Liver (tissue), 9 donors: ENCODE results near the gene USP49. TPM values are rescaled to one million over a fixed set of nuclear protein-coding genes. Genes with fewer than 3 reads are reported as not detected.

Experiments used
- DNase-seq: peaks from one replicate; pipeline ENCODE4 v3.0.0-alpha.2; 2017; ENCODE audit warnings: low spot score
- H3K27ac ChIP-seq, 2 donors: one replicate each; pipeline ENCODE4 v1.7.0; 2013; ENCODE audit warnings: inconsistent platforms in 2 of 2, low read length in 2 of 2, control low read depth in 1 of 2, low read depth in 1 of 2, mild to moderate bottlenecking in 1 of 2
- H3K27me3 ChIP-seq, 4 donors: one replicate each; pipeline versions ENCODE4 v1.6.1 to v1.7.0; 2013; ENCODE audit warnings: low read length in 3 of 4, inconsistent platforms in 1 of 4, mild to moderate bottlenecking in 1 of 4, moderate library complexity in 1 of 4; ENCODE audit not compliant: control insufficient read depth in 4 of 4, insufficient read depth in 4 of 4
- H3K36me3 ChIP-seq, 4 donors: one replicate each; pipeline versions ENCODE4 v1.6.1 to v1.7.0; 2013; ENCODE audit warnings: low read length in 3 of 4, mild to moderate bottlenecking in 3 of 4, low read depth in 1 of 4, moderate library complexity in 1 of 4; ENCODE audit not compliant: control insufficient read depth in 4 of 4, insufficient read depth in 3 of 4
- H3K4me1 ChIP-seq, 4 donors: one replicate each; pipeline versions ENCODE4 v1.6.1 to v1.7.0; 2013; ENCODE audit warnings: low read length in 3 of 4, mild to moderate bottlenecking in 3 of 4, moderate library complexity in 1 of 4; ENCODE audit not compliant: control insufficient read depth in 4 of 4, insufficient read depth in 4 of 4
- H3K4me3 ChIP-seq, 3 donors: one replicate each; pipeline versions ENCODE4 v1.6.1 to v1.7.0; 2013; ENCODE audit warnings: low read length in 3 of 3, control low read depth in 1 of 3, low read depth in 1 of 3, mild to moderate bottlenecking in 1 of 3
- H3K9ac ChIP-seq, 2 donors: one replicate each; pipeline ENCODE4 v1.7.0; 2013; ENCODE audit warnings: low read length in 2 of 2, mild to moderate bottlenecking in 2 of 2, moderate library complexity in 2 of 2, control low read depth in 1 of 2, low read depth in 1 of 2
- H3K9me3 ChIP-seq, 4 donors: one replicate each; pipeline versions ENCODE4 v1.6.1 to v1.7.0; 2013; ENCODE audit warnings: low read length in 3 of 4; ENCODE audit not compliant: control insufficient read depth in 4 of 4
- ATF3 ChIP-seq: IDR thresholded peaks from 2 replicates; pipeline ENCODE4 v1.6.1; 2016; ENCODE audit warnings: antibody characterized with exemption
- CTCF ChIP-seq: fragments of 150-350 bp; IDR thresholded peaks from 2 replicates; pipeline ENCODE4 v1.5.1; 2017; ENCODE audit warnings: improper control_type of control experiment, low read depth, low read length; ENCODE audit not compliant: missing input control
- EGR1 ChIP-seq, 2 donors: IDR thresholded peaks; 2 replicates each; pipeline ENCODE4 v1.6.1; 2016 to 2018; ENCODE audit warnings: antibody characterized with exemption in 2 of 2, low read depth in 2 of 2
- FOXA2 ChIP-seq: IDR thresholded peaks from 2 replicates; pipeline ENCODE4 v1.6.1; 2016; ENCODE audit warnings: antibody characterized with exemption
- GABPA ChIP-seq, 2 donors: IDR thresholded peaks in 1 of 2; conservative IDR thresholded peaks in 1 of 2; 2 replicates each; pipeline ENCODE4 v1.6.1; 2016; ENCODE audit warnings: antibody characterized with exemption in 2 of 2, mild to moderate bottlenecking in 1 of 2, moderate library complexity in 1 of 2
- HNF4A ChIP-seq, 2 donors: conservative IDR thresholded peaks; 2 replicates each; pipeline ENCODE4 v1.6.1; 2016; ENCODE audit warnings: antibody characterized with exemption in 2 of 2, mild to moderate bottlenecking in 2 of 2
- HNF4G ChIP-seq: IDR thresholded peaks from 2 replicates; pipeline ENCODE4 v1.6.1; 2016; ENCODE audit warnings: antibody characterized with exemption
- JUND ChIP-seq, 2 donors: IDR thresholded peaks; 2 replicates each; pipeline ENCODE4 v1.6.1; 2016; ENCODE audit warnings: antibody characterized with exemption in 2 of 2
- MAX ChIP-seq: IDR thresholded peaks from 2 replicates; pipeline ENCODE4 v1.6.1; 2016; ENCODE audit warnings: antibody characterized with exemption
- NR2F2 ChIP-seq: IDR thresholded peaks from 2 replicates; pipeline ENCODE4 v1.6.1; 2016; ENCODE audit warnings: antibody characterized with exemption
- RAD21 ChIP-seq, 2 donors: IDR thresholded peaks; 2 replicates each; pipeline ENCODE4 v1.6.1; 2016; ENCODE audit warnings: antibody characterized with exemption in 2 of 2, mild to moderate bottlenecking in 2 of 2
- REST ChIP-seq: IDR thresholded peaks from 2 replicates; pipeline ENCODE4 v1.6.1; 2016; ENCODE audit warnings: antibody characterized with exemption, mild to moderate bottlenecking
- YY1 ChIP-seq: IDR thresholded peaks from 2 replicates; pipeline ENCODE4 v1.6.1; 2016; ENCODE audit warnings: antibody characterized with exemption, mild to moderate bottlenecking
- ZBTB33 ChIP-seq: IDR thresholded peaks from 2 replicates; pipeline ENCODE4 v1.6.1; 2016; ENCODE audit warnings: antibody characterized with exemption
- WGBS: extraction: QIAGEN DNeasy Blood & Tissue Kit; methylation state at CpG from one replicate; pipeline ENCODE4 v1.1.7; 2013; 5-methylcytosine and 5-hydroxymethylcytosine counted together
- polyA plus RNA-seq, 2 donors: library from polyadenylated mRNA; stranded (reverse) in 1 of 2; unstranded in 1 of 2; fragments of 200-250 nt in 1 of 2; fragments of >200 nt in 1 of 2; fragmentation: Nextera tagmentation in 1 of 2; extraction: Ambion mirVana in 1 of 2; gene quantifications; one replicate each; pipeline versions ENCODE4 v1.2.1 to v1.2.3, GENCODE V29; 2013 to 2015
- total RNA-seq, 2 donors: library from RNA; depleted of rRNA; stranded (reverse); fragments of >200 nt; gene quantifications; one replicate each; pipeline ENCODE4 v1.2.3, GENCODE V29; 2014
- donor health status: healthy.
- donor health status: healthy.
- donor health status: healthy.
- donor health status: healthy.
- donor health status: healthy.

USP49 gene
- total and polyA plus RNA-seq, 4 donors, result 0.33 to 3.4 (median 1.1) TPM

GRCh38 chr6:41843178-41843577, 52.0 kb downstream of the USP49 start:
- Histone ChIP-seq H3K27me3 (no peaks in the 10 kb centered on the region), H3K36me3 (no peaks in the 10 kb centered on the region), H3K9ac (no peak overlapping the region), H3K27ac (no peak overlapping the region), H3K4me1 (peaks cover 0 to 4% (median 0%) of the 10 kb centered on the region in 4 donors), H3K9me3 (no peaks in the 10 kb centered on the region), H3K4me3 (no peak overlapping the region)
- TF ChIP-seq ATF3 (no peak), REST (no peak), YY1 (no peak), EGR1 (IDR thresholded peaks at IDR 0.05; ENCODE audit: low read depth in 2 of 2) (no peak), NR2F2 (no peak), FOXA2 (no peak), GABPA (IDR thresholded peaks at IDR 0.05 in 1 of 2, conservative IDR thresholded peaks at IDR 0.05 in 1 of 2) (no peak), RAD21 (IDR thresholded peaks at IDR 0.05) (no peak), CTCF (no peak), HNF4G (no peak), ZBTB33 (no peak), MAX (no peak), JUND (IDR thresholded peaks at IDR 0.05) (no peak)
- no peak for DNase-seq
- 95% methylated on average over 9 of the region's 9 CpGs for WGBS

- H3K4me1 ChIP-seq, result no peaks in the 10 kb centered on the region
- 94% methylated on average over 4 of the region's 4 CpGs for WGBS
- H3K4me3 ChIP-seq, result no peak overlapping the region
- DNase-seq, result no peak
- no peak for TF ChIP-seq HNF4A (conservative IDR thresholded peaks at IDR 0.05)
- no peaks in the 10 kb centered on the region for H3K9me3 ChIP-seq
- H3K9ac ChIP-seq, result no peak overlapping the region
- H3K27ac ChIP-seq, result no peak overlapping the region
- peaks cover 0 to 1% (median 0%) of the 10 kb centered on the region in 4 donors for H3K36me3 ChIP-seq
- no peaks in the 10 kb centered on the region for H3K27me3 ChIP-seq
Measured at GRCh38 chr6:41840326-41840725, 54.8 kb downstream of the USP49 start.
